ENCODE measurements around the gene BRME1.

BRME1 gene

GRCh38 chr19:13885826-13886365 is 20.0 kb downstream of the BRME1 start:
- DNase-seq, result no peak

GRCh38 chr19:13884726-13885591 is 21.0 kb downstream of the BRME1 start:
- DNase-seq, result no peak

- no peak for DNase-seq
Measured at GRCh38 chr19:13883516-13884064, 22.3 kb downstream of the BRME1 start.

DNA sequence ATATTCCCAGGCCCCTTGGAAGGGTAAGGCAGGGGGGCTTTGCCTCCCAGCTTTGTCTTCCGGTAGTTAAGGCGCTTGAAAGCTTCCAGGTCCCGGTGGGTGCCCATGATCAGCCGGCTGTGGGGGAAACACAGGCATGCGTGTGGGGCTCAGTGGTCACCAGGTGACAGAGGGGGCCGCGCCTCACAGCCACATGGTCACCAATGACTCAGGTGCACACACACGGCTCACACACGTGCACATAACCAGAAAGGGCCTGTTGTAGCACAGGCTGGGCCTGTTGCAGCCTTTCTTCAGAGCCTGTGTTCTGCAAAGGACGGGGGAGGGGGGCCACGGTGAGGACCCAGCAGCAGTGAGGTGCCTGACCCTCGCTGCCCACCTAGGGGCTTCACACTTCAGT is 23.1 kb downstream of the BRME1 start:
- no peak for DNase-seq

DNA sequence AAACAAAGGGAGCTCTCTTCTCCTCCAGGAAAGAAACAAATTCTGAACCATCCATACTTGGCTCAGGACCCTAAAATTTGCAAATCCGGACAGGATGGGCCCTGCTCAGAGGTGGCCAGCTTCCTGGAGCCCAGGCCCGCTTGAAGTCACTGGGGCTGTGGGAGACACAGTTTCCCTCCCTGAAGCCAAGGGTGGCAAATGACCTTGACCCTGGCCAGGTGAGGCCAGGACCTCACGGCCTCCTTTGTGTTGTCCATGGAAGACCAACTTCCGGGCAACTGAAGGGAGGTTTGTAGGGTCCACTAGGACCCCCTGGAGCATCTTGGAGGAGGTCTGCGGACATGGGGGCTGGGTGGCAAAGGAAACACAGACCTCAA is 23.5 kb downstream of the BRME1 start:
- no peak for DNase-seq

DNA sequence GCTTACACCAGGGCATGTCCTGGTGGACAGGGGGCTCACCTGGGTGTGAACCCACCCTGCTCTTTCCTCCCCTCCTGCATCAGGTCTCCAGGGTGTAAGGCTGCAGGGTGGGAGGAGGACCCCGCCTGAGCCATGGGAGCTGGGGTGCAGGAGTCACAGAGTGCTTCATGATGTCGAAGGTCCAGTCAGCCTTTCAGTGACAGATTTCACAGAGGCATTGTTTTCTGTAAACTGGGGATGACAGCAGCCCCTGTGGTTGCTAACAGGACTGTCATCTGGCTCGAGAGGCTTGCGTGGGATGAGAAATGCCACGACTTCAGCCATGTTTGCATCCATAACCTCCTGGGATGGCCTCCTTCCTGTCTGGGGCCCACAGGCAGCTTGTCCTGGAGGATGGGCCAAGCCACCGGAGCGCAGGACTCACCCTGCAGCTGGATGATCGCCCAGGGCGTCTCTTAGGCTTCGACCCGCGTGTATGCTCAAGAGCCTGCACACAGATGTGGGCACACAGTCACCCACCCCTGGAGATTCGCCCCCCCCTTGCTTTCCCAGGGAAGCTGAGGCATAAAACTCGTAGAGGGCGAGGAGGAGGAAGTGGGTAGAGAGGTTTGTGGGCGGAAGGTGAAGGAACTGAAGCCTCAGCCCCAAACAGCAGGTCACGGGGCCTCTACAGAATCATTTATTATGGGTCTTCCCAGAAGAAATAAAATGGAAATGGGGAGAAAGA is 24.1 kb downstream of the BRME1 start:
- no peak for DNase-seq

GRCh38 chr19:13881251-13881691 is 24.6 kb downstream of the BRME1 start:
- no peak for DNase-seq

- DNase-seq, result peak; percentile 95
Measured at GRCh38 chr19:13880059-13881043, 25.6 kb downstream of the BRME1 start.

DNA sequence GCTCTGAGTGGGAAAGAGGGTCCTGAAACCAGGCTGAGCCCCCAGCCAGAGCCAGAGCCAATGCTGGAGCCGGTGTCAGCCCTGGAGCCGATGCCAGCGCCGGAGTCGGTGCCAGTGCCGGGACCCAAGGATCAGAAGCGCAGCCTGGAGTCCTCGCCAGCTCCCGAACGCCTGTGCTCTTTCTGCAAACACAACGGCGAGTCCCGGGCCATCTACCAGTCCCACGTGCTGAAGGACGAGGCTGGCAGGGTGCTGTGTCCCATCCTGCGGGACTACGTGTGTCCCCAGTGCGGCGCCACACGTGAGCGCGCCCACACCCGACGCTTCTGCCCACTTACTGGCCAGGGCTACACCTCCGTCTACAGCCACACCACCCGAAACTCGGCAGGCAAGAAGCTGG is 28.6 kb downstream of the BRME1 start:
- no peak for DNase-seq

DNA sequence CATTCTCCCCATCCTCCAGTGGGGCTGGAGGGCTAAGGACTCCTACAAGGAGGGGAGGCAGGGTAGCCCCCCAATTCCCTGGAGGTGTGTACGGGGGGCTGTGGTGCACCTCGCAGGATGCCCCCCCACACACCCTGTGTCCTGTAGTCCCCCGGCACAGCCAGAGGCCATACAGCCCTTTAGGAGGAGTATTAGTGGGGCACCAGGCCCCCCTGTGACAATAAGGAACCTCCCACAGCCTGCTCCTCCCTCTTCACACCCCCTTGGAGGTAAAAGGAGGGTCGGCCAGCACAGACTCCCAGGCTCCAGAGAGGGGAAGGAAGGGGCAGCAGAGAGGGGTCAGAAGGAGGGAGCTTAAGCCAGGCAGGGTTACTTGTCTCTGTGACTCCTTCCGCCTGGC is 29.1 kb downstream of the BRME1 start, which contains the start of gene NANOS3:
TSS of gene NANOS3 (plus strand) at position 301 of the 400 bp plus-strand sequence. CDS start 115 bp downstream, outside the sequence.
- no peak for DNase-seq

DNA sequence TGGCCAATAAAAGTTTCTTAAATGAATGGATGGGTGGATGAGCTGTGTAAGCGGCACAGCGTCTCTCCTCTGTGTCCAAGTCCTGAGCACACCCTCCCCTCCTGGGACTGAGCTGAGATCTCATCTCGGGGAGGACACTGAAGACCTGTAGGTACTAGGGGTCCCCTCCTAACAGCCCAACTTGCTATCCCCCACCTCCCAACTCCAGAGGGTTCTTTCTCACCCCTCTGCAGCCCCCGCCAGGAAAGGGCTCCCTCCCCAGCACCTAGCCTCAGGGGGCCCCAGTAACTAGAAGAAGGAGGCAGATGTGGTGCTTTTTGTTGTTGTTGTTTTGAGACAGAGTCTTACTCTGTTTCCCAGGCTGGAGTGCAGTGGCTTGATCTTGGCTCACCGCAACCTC is 30.1 kb downstream of the BRME1 start:
- no peak for DNase-seq

GRCh38 chr19:13873834-13874515 is 31.9 kb downstream of the BRME1 start:
- no peak for DNase-seq

DNA sequence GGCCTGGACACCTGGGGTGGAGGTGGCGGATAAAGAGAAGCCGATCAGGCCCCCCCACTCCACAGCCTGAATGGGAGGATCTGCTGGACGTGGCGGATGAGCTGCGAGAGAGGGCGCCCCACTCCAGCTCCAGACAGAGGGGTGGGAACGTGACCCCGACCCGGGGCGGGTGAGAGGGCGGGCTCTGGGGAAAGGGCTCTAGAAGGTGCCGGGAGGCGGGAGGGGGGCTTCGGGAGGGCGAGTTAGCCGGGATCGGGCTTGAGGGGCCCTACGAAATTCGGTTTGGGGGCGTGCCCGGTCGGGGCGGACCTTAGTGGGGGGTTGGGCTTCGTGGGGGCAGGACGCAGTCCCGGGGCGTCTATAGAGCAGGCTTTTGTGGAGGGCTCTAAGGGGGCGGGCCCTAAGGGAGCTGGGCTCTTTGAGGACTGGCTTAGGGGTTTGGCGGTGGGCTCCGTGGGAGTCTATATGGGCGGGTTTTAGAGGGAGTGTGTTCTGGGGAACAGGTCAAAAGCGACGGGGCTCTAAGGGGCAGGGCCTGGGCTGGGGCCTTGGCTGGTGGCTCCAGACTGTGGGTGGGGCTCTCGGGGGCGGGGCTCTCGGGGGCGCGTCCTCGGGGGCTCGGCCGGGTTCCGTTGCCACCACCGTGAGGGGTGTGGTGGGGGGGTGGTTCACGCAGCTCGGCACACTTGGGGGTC is 33.1 kb downstream of the BRME1 start:
- DNase-seq, result no peak

DNA sequence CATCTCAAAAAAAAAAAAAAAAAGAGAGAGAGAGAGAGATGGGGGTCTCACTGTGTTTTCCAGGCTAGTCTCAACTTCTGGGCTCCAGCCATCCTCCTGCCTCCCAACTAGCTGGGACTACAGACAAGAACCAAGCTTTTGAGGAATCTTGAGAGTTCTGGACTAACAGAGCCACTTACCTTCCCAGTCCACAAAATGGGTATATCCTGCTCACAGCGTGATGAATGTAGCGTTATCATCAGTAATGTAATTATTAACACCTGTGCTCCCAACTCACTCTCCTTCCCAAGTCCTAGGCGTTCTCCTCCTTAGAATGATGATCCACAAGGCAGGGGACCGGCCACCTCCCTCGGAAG is 33.6 kb downstream of the BRME1 start:
- DNase-seq, result no peak

DNA sequence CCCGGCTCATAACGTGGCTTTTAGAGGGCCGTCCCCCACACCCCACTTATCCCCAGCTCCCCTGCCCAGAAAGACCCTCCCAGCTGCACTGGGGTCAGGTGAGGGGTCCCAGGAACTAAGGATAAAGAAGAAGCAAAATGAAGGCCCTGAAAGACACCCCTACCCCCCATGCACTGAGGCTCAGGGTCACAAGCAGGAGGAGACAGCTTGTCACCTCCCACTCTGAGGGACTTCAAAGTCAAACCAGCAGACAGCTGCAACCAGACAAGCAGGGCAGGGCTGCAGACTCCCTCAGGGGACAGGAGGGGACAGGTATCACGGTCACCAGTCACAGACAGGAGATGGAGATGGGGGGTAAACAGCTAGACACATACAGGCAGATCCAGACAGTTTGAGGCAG is 35.0 kb downstream of the BRME1 start:
- DNase-seq, result no peak

- DNase-seq, result no peak
Measured at GRCh38 chr19:13869281-13869680, 36.6 kb downstream of the BRME1 start.

DNA sequence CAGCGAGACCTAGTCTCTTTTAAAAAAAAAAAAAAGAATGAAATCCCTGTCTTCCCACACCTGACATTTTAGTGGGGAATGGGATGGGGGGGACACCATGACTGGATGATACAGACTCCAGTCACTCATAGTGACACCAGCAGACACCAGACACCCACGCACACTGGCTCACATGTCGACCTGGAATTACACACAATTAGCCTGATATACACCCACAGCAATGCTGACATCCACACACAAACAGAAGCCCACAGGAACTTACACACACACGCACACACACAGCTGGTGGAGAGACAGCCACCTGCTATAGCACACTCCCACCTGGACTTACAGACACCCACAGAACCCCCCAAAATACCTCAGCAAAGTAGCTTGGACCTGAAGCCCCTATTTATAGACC is 37.3 kb downstream of the BRME1 start:
- no peak for DNase-seq

GRCh38 chr19:13866463-13867046 is 39.4 kb downstream of the BRME1 start:
- no peak for DNase-seq

DNA sequence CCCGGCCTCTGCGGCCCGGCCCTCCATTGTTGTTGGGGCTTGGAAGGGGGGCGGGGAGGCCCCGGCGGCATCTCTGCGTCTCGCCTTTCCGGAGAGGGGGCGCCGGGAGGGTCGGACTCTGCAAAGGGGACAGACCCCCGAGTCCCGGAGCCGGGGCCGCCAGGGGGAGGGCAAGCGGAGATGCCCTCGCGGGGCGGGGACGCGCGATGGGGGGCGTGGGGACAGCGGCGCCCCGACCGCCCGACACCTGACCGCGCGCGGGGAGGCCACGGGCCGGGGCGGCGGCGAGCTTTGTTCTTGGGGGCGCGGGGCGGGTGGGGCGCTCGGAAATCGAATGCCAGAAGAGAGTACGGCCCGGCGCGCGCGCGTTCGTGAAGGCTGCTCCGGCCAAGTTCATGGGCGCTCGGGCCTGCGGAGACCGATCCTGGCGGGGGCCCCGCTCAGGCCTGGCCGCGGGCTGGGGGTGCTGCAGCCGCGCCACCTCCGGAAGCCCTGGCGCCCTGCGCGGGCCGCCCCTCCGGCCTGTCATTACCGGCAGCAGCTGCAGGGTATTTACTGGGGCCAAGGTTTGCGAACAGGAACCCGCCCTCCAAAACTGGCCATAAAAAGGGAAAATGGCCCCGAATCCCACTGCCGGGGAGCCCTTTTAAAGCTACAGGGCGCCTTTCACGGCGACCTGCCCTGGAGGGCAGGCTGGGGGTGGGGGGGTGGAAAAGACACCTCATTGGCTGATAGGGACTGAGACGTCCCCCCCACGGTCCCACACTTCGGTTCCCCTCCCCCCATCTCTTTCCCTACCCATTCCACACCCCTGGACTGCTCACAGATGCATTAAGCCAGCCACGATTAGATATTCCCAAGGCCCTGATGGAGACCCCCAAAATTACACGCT is 40.1 kb downstream of the BRME1 start:
- DNase-seq, result no peak

Data from NCI-H510A treated with DMSO at 0.1 percent for 48 hours (cell line).